SHP77 (cell line): ENCODE results near the gene PTPRN2.
"Not testable (repeated sequence)": the region's sequence is repeated elsewhere in the genome, so short reads cannot be mapped to it uniquely, and the experiment has no call there.

Experiments used
- DNase-seq, 2 experiments: peaks; one replicate each; lab custom pipeline; 2025; lab: John Stamatoyannopoulos, UW

PTPRN2 gene

DNA sequence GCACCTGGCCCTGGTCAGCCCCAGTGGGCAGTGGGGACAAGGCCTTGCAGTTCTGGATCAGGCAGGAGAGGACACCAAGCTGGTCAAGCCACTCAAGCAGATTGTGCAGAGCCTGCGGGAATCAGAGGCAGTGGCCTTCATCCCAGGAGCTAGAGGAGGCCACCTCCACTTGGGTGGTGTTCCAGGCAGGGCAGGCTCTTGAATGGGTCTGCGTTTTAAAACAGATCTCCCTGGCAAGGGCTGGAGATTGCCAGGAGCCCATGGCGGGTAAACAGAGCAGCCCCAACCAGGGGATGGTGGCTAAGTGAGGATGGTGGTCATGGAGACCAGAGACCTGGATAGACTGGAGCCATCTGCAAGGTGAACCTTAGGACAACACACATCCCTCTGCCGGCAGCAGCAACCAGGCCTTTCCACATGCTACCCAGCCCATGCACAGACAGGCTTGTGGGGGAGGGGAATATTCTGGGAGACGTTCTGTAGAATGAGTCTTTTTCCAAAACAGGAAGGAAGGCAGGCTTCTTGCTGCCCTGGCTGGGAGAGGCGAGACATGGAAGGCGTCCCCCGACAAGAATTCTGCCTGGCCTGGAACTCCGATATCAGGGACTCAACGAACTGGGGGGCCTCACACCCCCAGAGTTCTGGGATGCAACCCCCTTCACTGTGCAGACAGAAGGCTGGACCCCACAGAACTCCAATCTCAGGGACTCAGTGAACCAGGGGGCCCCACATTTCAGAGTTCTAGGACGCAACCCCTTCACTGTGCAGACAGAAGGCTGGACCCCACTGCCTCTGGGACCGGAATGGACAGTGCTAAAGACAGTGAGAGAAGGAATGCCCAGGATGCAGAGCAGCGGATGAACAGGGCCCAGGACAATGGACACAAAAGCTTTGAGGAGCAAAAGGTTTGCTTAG lies 264.8 kb downstream of the PTPRN2 start:
- DNase-seq: no peak

DNA sequence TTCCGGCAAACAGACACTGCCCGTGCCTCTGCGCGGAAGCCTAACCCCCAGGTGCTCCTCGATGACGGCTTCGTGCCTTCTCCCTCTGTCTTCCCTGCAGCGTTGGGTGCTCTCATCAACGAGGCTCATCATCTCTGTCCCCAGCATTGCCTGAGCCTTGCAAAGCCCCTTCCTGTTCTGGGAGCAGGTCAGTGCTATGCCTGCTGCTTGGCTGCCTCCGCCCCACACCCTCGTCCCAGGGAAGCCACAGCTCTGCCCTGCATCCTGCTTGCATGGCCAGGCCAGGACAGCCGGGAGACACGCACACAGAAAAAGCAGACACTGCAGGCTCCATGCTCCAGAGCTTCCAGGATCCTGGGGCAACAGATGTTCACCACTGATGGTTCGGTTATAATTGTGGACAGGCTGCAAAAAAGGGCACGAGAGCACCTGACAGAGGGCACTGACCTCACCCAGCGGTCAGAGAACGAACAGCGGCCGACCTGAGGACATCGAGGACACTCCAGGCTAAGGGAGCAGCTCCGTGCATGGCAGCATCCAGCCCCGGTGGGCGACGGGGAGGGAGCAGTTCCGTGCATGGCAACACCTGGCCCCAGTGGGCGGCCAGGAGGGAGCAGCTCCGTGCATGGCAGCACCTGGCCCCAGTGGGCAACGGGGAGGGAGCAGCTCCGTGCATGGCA lies 265.5 kb downstream of the PTPRN2 start:
- DNase-seq: no peak

DNA sequence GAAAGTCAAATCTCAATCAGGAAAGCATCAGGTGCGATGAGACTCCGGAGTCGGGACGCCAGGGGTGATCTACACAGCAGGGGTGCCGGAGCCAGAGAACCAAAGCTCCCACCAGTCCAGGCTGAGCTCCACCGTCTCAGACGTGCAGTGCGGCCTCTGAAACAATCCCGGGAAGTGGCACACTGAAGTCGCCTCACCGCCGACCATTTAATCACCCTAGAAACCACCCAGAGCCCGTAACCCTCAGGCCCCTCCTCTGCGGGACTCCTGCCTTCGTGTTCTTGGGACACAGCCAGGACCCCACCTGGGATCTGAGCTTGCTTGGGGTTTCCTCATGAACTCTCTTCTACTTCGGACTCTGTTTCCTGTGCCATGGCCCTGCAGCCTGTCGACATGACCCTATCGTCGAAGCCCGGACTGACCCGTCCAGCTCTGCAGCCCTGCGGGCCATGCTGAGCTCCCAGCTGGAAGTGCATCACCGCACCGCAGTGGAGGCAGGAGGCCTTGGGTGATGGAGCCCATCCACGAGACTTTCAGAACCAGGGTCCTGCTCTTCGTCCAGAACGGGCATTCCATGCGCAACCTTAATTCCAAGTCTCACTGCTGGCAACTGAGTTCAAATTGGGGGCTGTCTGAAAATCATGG lies 266.4 kb downstream of the PTPRN2 start:
- no peak for DNase-seq

DNA sequence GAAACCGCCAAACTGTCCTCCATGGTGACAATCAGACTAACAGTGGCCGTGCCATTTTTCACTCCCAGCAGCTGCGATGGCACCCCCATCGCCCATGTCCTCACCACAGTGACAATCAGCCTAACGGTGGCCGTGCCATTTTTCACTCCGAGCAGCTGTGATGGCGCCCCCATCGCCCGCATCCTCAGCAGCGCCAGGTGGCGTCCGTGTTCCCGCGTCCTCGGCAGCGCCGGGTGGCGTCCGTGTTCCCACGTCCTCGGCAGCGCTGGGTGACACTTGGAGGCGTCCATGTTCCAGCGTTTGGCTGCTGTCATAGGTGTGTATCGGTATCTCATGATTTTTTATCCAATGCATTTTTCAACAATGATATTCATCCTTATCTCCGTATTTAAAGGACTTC lies 267.3 kb downstream of the PTPRN2 start:
- no peak for DNase-seq

GRCh38 chr7:158318511-158318913 lies 269.1 kb downstream of the PTPRN2 start:
- DNase-seq: no peak

DNA sequence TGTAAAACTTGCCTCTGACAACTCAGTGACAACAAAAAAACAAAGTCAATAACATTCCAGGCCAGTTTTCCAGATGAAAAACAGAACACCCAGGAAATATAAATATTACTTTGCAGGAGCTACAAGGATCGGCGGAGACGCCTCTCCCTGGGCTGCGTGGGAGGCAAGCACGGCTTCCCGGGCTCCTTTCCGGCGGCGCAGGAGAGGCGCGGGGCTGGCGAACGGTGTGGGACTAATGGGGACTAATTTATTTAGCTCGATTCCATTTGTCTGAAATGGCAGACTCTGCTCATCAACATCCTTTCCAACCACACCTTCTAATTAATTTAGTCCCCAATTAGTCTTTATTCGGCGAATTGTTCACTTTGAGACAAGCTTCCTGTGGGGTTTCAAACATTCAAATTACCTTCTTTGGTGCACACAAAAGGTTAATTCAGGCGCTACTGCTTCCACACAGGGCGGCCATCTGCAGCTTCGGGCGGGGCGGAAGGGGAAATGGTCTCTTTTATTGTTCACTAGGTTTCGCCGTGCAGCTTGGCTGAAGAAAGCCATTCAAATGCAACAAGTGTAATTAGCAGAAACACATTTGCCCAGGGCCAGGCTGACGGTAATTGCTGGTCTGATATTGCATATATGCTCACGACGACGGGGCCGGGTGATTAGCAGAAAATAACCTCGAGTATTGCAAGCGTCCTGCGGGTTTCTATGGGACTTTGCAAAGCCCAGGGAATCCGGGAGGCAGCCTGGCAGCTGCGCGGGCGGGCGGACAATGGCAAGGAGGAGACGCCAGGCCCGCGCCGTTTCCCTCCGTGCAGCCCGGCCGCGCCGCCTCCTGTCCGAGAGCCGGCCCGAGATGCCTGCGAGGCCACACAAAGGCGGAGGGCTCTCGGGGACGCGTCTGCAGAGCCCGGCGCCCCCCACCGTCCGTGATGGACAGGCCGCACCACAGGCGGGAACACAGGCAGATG lies 270.1 kb downstream of the PTPRN2 start:
- no peak for DNase-seq

DNA sequence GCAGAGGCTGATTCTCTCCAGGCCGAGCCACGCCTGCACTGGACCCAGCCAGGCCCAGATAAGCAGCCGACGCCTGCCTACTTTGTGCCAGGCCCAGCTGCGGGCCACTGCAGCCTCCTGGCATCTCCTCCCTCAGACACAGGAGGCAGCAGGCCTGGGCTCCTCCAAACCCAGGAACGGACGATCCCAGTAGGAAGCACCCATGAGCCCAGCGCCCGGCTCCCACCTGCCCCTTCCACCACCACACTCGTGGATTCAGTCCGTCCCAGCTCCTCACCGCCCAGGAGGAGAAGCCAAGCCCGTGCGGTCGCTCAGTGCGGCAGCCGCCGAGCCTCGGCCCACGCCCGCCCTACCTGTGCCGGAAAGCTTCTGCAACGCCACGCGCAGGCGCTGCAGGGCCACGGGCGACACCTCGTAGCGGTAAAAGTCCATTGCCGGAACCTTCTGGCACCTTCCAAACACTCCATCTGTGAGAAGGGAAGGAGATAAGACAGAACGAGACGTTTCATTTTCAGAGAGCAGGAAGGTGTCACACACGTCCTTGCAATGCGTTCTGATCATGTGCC lies 271.1 kb downstream of the PTPRN2 start:
- no peak for DNase-seq

DNA sequence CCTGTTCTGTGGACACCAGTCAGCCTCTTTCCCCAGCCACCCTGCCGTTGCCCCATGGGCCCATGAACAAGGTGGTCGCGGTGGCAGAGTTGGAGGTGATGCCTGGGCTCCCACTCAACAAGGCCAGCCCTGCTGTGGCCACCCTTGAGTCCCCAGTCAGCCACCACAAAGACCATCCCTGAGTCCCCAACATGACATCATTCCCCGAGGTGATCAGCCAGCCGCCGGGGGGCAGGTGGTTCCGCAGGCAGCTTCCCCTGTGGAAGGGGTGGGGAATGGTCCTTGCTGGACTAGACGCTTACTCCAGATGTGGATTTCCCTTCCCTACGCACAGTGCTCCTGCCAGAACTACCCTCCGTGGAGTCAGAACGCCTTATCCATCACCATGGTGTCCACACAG lies 271.7 kb downstream of the PTPRN2 start:
- no peak for DNase-seq

DNA sequence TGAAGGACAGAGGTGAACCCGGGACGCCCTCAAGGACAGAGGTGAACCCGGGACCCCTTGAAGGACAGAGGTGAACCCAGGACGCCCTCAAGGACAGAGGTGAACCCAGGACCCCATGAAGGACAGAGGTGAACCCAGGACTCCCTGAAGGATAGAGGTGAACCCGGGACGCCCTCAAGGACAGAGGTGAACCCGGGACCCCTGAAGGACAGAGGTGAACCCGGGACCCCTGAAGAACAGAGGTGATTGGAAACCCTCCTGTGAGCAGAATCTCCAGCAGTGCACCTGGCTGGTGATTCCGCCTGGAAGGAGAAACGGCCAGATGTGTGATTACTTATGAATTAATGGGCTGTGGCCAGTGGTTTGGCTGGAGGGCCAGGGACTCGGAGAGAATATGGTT lies 272.3 kb downstream of the PTPRN2 start:
- no peak for DNase-seq

DNA sequence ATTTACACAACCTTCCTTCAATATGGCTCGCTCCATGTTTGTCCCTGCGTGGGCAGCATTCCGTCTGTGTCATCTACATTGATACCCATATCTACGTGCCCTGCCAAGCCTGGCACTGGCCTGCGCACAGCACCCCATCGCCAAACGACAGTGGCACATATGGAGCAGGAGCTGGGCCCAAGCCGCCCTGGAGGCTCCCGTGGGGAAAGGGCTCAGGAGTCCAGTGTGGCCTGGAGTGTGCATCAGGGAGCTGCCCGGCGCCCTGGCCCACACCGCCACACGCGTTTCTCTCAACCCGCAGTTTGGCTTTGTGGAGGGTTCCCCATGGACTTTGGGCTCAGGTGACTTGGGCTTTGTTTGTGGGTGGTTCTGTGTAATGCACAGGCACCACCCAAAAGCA lies 273.2 kb downstream of the PTPRN2 start:
- no peak for DNase-seq

DNA sequence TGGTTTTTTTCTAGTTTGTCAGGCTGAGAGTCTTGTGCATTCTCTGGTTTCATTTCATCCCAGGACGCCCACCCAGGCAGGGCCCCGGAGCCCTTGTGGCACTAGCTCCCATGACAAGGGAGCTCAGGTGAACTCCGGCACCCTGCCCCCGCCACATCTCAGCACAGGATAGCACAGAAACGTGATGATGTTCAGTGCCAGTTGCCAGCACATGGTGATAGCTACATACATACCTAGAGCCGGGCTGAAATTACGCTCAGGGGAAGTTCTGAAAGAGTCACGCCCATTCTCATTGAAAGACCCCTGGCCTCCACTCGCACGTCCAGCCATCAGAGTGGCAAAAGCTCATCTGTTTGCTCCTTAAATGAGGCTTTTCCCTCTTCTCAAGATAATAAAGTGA lies 273.7 kb downstream of the PTPRN2 start:
- DNase-seq: no peak

- DNase-seq: no peak
These were observed 274.8 kb downstream of the PTPRN2 start for GRCh38 chr7:158312789-158313188.

GRCh38 chr7:158311791-158312190 lies 275.8 kb downstream of the PTPRN2 start:
- no peak for DNase-seq

DNA sequence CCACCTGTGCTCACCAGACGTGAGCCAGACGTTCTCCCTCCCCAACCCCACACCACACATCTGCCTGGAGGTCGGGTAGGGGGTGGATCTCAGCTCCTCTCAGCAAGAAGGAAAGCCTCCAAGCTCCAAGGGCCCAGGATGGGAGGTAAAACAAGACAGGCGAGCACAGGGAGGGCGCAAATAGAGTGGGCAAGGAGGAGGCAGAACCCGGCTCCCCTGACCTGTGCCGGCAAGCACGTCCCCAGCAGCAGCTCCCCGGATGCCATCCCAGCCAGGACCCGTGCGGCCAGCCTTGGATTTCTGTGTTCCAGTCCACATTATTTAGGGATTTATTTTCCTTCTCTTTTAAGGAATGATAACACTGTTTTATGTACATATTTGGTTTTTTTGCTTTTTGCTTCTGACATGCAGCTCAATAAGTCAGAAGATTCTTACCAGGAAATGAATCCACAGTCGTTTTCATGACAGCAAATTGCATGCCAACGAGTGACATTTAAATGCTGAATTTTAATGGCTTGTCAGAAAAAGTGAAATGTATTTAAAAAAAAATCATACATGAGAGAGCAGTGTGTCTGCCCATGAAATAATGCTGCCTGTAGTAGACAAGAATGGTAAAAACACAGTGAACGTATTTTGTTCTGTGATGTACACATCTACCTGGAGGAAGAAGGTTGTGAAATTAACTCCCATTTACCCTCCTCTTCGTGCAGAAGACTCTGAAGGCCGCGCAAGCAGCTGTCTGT lies 276.5 kb downstream of the PTPRN2 start:
- no peak for DNase-seq

DNA sequence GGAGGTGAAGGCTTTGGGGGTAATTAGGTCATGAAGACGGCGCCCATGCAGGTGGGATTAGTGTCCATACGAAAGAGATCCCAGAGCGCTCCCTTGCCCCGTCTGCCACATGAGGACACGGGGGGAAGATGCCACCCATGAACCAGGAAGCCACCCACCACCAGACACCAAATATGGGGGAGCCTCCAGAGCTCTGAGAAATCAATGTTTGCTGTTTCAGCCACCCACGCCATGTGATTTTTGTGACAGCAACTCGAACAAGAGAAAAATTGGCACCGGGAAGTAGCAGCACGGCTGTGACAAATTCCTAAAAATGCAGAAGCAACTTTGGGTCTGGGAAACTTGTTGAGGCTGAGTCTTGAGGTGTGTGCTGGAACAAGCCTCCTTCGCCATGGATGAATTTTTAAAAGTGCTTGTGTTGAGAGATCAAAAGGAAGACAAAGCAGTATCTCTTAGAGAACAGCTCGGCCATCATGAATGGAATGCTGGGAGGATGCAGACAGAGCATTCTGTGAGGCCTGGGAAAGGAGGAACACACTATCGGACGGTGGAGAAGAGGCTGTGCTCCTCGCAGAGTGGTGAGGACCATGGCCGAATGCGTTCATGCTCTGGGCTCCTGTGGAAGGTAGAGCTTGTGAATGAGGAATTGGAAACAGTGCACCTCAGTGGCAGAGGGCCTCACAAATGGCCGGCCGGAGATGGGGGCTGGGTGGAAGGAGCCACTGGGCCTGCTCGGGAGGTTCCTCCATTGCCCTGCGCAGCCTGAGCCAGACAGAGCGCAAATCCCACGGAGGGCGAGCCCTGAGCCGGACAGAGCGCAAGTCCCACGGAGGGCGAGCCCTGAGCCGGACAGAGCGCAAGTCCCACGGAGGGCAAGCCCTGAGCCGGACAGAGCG lies 277.5 kb downstream of the PTPRN2 start:
- no peak for DNase-seq

DNA sequence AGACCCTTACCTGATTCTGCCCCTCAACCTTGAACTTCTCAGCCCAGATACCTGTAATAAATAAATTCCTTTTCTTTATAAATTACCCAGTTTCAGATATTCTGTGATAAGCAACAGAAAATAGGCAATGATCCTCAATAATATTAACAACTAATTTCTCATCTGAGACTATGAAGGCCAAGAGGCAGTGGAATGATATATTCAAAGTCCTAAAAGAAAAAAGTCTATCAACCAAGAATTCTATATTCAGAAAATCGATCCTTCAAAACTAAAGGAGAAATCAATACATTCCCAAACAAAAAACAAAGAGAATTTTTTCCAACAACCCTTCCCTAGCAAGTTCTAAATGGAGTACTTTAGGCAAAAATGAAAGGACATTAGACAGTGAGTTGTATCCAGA lies 279.6 kb downstream of the PTPRN2 start:
- DNase-seq: no peak

- not testable (repeated sequence) for DNase-seq
These were observed 283.6 kb downstream of the PTPRN2 start for GRCh38 chr7:158304072-158304471.

DNA sequence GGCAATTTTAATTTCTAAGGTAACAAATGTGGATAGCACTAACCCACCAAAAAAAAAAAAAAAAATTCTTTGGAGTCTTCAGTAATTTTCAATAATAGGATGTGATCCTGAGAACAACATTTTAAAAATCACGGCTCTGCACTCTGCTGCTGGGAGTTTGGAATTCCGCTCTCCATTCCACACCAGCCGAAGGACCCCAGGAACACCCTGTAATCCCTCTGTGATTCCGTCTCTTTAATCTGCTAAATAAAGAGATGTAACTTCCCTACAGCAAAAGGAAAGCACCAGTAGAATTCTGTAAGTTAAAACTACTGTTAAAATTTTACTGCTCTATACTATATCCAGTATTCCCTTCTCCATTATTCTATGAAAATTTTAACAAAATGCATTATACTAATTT lies 284.5 kb downstream of the PTPRN2 start:
- no peak for DNase-seq

DNA sequence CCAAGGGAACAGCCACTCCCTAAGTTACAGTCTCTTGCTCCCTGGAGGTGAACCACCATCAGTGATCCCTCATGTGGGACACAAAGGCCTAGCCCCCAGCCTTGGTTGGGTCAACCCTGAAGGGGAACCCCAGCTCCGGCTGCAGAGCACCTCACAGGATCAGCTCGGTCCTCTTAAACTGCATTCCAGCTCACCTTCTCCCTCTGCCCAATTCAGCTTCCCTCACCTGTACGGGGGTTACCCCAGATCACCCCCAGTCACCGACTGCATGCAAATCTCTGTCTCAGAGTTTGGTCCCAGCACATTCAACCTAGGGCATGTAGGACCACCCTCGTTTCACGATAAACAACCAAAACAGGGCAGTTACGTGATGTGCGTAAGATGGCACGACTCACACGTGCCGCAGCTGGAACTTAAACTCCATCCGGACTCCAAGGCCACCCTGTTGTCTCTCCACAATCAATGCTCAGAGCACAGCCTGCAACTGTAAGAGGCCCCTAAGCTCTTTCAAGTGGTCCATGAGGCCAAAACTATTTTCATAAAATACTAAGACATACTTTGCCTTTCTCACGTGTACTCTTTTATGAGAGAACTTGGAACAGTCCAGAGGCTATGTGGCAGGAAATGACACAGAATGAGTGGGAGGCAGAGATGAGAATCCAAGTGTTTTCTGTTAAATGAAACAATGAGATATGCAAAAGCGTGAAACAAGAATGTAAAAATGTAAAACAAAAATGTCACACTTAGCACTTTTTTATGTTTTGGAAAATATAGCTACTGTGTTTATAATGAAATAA lies 285.2 kb downstream of the PTPRN2 start:
- DNase-seq: no peak
